EH (cell line): ENCODE measurements around the gene SH3PXD2B.
"Not testable (repeated sequence)": the region's sequence is repeated elsewhere in the genome, so short reads cannot be mapped to it uniquely, and the experiment has no call there.

Source experiments
- DNase-seq: peaks from one replicate; pipeline ENCODE4 v3.0.0-alpha.2; 2015; ENCODE audit warnings: low read depth

SH3PXD2B gene

DNA sequence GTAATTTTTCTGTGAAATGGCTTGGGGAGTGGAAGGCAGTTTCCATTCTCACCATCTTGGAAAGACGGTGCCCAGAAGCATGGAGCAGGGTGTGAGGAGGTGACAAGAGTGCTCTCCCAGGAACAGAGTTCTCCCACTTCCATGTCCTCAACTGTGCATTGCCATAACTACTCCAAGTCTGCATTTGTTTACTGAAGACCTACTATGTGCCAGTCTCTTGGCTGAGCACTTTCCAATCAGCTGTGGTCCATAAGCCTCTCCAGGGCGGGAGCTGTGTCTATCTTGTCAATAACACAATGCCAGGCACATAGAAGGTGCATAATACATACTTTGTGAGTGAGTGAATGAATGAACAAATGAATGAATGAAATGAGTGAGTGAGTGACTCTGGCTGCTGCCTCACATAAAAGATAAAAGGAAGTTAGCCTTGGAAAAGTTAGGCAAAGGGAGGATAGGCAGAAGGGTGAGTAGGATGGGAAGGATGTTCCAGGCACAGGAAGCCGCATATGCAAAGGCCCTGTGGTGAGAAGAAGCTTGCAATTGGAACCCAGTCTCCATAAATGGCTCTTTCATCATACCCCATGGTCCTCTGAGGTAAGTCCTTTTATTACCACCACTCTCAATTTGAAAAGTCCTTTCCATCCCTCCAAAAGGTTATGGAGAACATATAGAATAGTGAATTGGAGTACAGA is 31.3 kb upstream of the SH3PXD2B start:
- no peak for DNase-seq

DNA sequence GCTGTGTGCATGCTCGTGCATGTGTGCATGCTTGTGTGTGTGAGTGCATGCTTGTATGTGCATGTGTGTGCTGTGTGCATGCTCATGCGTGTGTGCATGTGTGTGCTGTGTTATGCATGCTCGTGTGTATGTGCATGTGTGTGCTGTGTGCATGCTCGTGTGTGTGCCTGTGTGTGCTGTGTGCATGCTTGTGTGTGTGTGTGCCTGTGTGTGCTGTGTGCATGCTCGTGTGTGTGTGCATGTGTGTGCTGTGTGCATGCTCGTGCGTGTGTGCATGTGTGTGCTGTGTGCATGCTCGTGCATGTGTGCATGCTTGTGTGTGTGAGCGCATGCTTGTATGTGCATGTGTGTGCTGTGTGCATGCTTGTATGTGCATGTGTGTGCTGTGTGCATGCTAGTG is 30.3 kb upstream of the SH3PXD2B start:
- DNase-seq = no peak

DNA sequence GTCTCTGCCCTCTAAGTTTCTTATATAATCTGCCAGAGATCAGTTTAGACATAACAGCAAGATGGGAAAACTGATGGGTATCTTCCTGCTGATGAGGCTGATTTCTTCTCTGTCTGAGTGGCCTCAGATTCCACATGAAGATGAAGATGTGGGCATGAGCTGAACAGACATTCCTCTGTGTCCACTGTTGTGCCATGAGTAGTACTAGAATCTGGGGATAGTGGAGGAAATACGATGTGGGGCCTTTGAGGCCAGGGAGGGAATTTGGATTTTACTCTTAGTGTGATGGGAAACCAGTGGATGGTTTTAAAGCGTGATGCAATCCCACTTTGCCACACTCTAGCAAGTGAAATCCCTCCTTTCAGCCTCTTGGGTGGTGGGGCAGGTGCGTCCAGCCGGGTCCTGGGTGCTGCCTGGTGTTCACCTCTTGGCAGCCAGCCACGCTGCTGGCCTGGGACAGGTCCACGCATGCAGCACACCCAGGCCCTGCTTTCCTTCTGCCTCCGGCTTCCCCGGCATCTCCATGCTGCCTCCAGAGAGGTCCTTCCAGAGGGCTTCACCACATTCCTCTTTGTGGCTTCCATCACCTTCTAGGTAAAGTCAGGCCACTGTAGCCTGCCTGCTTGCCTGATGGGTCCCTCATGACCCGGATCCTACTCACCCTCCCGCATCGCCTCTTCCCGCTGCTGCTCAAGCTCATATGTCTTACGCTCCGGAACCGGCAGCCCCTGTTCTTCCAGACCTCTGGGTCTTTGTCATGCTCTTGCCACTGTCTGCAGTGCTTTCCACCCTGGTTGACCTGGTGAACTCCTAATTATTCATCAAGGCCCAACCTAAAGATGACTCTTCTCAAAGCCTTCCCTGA is 28.1 kb upstream of the SH3PXD2B start:
- DNase-seq = no peak

GRCh38 chr5:172481011-172481800 is 26.9 kb upstream of the SH3PXD2B start:
- no peak for DNase-seq

GRCh38 chr5:172479784-172480115 is 25.4 kb upstream of the SH3PXD2B start:
- no peak for DNase-seq

DNA sequence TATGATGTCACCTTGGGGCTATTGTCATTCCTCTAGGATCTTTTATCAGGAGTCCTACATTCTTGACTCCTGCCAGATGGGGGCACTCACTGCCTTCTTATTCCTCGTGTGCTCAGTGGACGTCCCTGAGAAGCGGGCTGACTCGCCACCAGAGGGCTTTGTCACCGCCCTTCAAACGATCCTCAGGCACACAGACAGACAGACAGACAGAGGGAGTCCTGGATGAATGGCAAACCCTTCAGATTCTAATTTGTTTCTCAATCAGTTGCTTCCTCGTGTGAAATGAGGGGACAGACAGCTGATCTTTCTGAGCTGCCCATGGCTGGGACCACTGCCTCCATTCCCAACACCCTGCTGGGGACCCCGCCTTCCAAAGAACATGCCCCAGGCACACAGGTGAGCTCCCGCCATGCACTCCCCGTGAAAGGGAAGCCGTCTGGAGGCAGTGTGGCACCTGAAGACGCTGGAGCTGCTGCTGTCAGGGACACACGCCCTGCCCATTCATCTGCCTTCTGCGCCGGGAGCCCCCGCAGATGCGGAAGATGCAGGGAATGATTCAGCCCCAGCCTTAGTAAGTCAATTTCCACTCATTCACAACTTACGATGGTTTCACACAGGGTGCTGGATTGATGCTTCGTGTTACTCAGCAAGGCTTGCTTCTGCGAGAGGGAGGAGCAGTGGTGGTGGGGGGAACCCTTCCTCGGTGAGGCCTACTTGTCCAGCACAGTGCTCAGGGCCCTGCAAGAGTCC is 24.9 kb upstream of the SH3PXD2B start:
- peak; percentile 91 for DNase-seq

DNA sequence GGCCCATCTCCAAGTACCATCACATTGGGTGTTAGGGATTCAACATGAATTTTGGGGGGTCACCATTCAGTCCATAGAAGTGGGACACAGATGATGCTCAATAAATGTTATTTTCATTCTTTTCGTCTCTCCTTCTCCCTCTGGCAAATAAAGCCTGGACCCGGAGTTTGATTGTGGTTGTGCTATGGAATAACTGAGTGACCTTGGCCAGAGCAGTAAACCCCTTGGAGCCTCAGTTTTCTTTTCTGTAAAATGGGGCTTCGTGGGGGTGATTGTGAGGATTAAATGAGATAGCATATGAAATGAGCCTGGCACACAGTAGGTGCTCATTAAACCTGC is 24.3 kb upstream of the SH3PXD2B start:
- DNase-seq = not testable (repeated sequence)

- DNase-seq = no peak
Observed at GRCh38 chr5:172478256-172478655, 23.9 kb upstream of the SH3PXD2B start.

DNA sequence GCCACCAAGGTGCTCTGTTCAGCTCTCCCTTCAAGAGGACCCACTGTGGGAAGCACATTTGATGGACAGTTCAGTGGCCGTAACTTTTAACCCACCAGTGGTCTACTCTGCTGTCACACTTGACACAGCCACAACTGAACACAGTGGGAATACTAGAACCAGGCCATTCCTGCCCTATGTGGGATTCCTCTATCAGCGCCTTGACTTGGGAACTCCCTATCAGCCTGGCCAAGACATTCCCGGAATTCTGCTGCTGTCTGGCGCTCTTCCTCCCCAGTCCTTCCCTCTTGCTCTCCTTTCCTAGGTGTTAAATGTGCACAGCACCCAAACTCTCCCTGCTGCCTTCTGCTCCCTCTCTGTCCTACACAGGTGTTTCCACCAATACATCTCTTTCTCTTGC is 23.1 kb upstream of the SH3PXD2B start:
- peak; percentile 29 for DNase-seq

- no peak for DNase-seq
Observed at GRCh38 chr5:172474293-172474692, 20.0 kb upstream of the SH3PXD2B start.

GRCh38 chr5:172473427-172473826 is 19.1 kb upstream of the SH3PXD2B start:
- DNase-seq = no peak

DNA sequence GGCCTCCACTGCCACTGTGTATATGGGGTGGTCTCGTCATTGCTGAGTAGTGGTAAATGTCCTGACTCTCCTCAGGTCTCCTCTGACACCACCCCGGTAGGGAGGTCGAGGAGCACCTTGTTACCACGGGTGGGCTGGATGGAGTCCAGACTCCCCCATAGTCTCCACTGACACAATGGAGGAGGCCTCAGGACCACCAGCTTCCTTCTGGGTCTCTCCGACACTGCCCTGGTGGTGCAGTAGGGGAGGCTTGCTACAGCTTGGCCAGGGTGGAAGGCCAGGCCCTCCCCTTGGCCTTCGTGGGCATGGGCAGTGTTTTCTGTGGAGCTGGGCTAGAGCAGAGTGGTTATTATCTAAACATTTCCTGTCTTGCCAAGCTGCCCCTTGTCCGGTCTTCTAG is 15.4 kb upstream of the SH3PXD2B start:
- DNase-seq = no peak

DNA sequence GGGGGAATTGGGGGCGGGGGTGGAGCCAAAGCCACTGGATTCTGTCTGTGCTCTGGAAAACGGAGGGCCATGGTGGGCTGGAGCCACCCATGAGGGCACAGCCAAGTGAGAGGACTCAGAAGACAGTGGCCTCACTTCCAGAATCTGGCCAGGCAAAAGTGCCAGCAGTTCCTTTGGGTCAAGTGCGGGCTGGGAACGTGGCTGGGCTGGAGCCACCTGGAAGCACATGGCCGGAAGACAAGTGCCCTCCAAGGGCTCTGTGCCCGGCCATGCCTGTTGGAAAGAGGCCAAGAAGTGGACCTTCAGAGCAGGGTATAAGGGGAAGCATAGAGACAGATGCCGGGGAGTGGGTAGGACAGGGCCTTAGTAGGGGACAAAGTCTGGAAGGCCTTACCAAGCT is 11.7 kb upstream of the SH3PXD2B start:
- no peak for DNase-seq

- DNase-seq = no peak
Observed at GRCh38 chr5:172463031-172463430, 8.7 kb upstream of the SH3PXD2B start.

DNA sequence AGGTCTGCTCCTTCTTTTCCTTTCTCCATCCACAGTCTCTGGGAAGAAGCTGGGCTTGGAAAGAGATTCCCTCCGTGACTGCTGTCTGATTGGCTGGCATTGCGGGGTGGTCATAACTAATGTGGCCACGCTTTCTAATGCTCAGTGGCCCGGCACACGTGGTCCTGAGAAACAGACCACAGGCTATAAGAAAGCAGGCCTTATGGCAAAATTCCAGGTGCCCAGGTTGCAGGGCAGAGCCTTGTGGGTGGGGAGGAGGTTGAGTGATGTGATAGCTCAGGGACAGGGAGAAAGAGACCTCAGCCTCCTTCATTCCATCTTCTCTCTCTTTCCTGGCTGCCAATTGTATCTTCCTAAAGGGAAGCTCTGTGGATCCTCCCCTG is 5.4 kb upstream of the SH3PXD2B start:
- no peak for DNase-seq

DNA sequence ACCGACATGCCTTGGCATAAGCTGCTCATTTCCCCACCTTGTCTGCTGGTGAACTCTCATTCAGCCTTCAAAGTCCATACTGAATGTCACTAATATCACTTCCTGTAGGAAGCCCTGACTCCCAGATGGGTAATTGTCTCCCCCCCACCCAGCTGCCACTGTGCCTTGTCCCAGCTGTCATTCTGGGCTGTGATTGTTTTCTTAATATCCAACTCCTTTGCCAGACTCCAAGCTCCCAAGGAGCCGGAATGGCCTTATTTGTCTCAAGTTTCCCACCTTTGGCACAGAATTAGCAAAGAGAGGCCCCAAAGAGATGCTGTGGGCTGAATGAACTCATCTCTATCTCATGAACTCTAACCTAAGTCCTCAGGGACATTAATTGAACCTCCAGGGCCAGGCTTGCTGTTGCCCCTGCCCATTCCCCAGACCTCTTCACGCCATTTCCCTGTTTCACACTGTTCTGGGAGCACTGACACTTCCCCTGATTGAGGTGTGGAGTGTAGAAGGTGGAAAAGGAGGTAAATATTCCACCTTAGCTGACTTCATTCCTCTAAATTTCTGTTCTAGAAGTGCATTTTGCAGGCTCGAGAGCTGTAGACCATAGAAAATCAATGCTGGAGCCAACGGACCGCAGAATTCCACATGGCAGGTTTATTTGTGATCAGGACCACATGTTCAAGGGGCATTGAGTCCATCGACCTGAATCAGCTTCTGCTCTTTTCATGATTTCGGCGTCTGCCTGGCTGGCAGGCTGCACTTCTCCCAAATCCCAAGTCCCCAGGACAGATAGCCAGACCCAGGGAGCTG is 4.9 kb upstream of the SH3PXD2B start:
- no peak for DNase-seq

DNA sequence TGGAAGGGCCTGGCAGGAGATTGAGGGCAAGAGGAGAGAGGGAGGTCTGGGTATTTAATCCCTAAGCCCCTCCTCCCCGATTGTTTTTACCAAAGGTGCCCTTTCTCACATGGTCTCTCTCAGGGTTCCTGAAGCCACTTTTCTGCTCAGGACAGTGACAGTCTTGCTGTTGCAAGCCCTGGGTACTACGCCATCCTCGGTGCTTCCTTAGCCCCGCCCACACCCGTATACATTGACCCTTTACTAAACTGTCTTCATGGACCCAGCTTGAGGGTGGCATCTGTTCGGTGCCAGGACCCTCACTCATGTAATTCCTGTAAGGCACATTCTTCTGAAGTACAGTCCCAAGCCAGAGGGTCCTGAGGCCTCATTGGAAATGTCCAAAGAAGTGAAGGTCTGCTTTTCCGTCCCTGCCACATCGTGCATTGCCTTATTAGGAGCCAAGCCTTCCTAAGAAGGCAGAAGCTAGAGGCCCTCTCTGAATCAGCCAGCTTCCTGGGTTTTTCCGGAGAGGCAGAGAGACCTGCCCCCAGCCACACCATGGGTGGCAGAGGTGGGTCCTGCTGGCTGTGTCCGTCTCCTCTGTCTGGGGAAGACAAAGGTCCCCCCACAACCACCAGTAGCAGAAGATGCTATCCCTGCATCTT is 1.9 kb upstream of the SH3PXD2B start:
- no peak for DNase-seq

- DNase-seq = peak; percentile 81
Observed at GRCh38 chr5:172455511-172456061, 1.3 kb upstream of the SH3PXD2B start.

DNA sequence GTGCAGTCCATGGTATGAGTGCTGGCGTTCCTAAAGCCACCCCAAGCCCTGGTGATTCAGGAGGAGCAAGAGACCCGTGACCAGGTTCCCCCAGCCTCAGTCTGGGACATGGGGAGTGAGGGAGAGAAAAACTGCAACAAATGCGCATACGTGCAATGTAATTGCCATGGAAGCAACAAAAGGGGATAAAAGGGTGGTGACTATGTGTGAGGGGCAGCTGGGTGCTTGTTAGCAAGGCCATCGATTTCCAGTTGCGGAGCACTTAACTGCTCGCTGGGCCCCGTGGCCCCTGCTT is 709 bp upstream of the SH3PXD2B start:
- DNase-seq = no peak

GRCh38 chr5:172453986-172454357 is 353 bp downstream of the SH3PXD2B start:
- DNase-seq = peak; percentile 51
